IPS DF 6.9 (cell line): ENCODE data around the gene CFAP141.
"Not testable (repeated sequence)": the region's sequence is repeated elsewhere in the genome, so short reads cannot be mapped to it uniquely, and the experiment has no call there.

ENCODE experiments used
- DNase-seq: peaks from one replicate; pipeline ENCODE4 v3.0.0-alpha.2; 2013; ENCODE audit warnings: low read depth, low spot score
- H3K27ac ChIP-seq: one replicate; pipeline ENCODE4 v1.5.1; 2013; ENCODE audit warnings: low read length, control low read depth
- H3K27me3 ChIP-seq: 2 replicates; pipeline ENCODE4 v1.6.1; 2013; ENCODE audit warnings: mild to moderate bottlenecking, low read length; ENCODE audit not compliant: control insufficient read depth, insufficient read depth
- H3K36me3 ChIP-seq: 2 replicates; pipeline ENCODE4 v1.6.1; 2013; ENCODE audit warnings: low read length; ENCODE audit not compliant: control insufficient read depth, insufficient read depth
- H3K4me1 ChIP-seq: 2 replicates; pipeline ENCODE4 v1.6.1; 2013; ENCODE audit warnings: low read length; ENCODE audit not compliant: control insufficient read depth, insufficient read depth
- H3K4me3 ChIP-seq: 2 replicates; pipeline ENCODE4 v1.5.1; 2013; ENCODE audit warnings: mild to moderate bottlenecking, low read length
- H3K9me3 ChIP-seq: 2 replicates; pipeline ENCODE4 v1.6.1; 2013; ENCODE audit warnings: low read length, inconsistent platforms; ENCODE audit not compliant: control insufficient read depth, insufficient read depth
- WGBS: extraction: QIAGEN DNeasy Blood & Tissue Kit; methylation state at CpG from one replicate; pipeline ENCODE4 v1.1.7; 2013; ENCODE audit warnings: mixed read lengths, missing lambda C conversion rate; ENCODE audit not compliant: insufficient read length, insufficient coverage; 5-methylcytosine and 5-hydroxymethylcytosine counted together

Gene CFAP141

GRCh38 chr1:154212083-154212482 lies 6.0 kb upstream of the CFAP141 start:
- H3K36me3 ChIP-seq: peaks cover 23% of the 10 kb centered on the region; the same call in 1 of the 2 replicates
- no peak overlapping the region for H3K4me3 ChIP-seq

GRCh38 chr1:154208677-154209388 lies 2.7 kb upstream of the CFAP141 start:
- H3K27ac ChIP-seq: no peak overlapping the region
- DNase-seq: no peak
- H3K9me3 ChIP-seq: no peaks in the 10 kb centered on the region
- no CpG with 5 or more reads among the region's 5 CpGs for WGBS
- peaks cover 29% of the 10 kb centered on the region; the same call in 1 of the 2 replicates for H3K36me3 ChIP-seq
- H3K4me3 ChIP-seq: no peak overlapping the region
- no peaks in the 10 kb centered on the region for H3K27me3 ChIP-seq
- H3K4me1 ChIP-seq: no peaks in the 10 kb centered on the region

More at GRCh38 chr1:154212083-154212482, 6.0 kb upstream of the CFAP141 start:
- DNase-seq: no peak
- H3K27ac ChIP-seq: no peak overlapping the region
- H3K9me3 ChIP-seq: no peaks in the 10 kb centered on the region
- no peaks in the 10 kb centered on the region for H3K27me3 ChIP-seq
- H3K4me1 ChIP-seq: no peaks in the 10 kb centered on the region
- no CpG with 5 or more reads among the region's 10 CpGs for WGBS

GRCh38 chr1:154207262-154207661 lies 1.1 kb upstream of the CFAP141 start:
- H3K4me1 ChIP-seq: no peaks in the 10 kb centered on the region
- no peaks in the 10 kb centered on the region for H3K27me3 ChIP-seq
- DNase-seq: no peak
- no peak overlapping the region for H3K4me3 ChIP-seq
- no peak overlapping the region for H3K27ac ChIP-seq
- no CpG with 5 or more reads among the region's 9 CpGs for WGBS
- H3K9me3 ChIP-seq: no peaks in the 10 kb centered on the region
- H3K36me3 ChIP-seq: peaks cover 21% of the 10 kb centered on the region; the same call in 1 of the 2 replicates

- H3K27ac ChIP-seq, DNase-seq, H3K9me3 ChIP-seq, H3K4me3 ChIP-seq, H3K4me1 ChIP-seq, H3K27me3 ChIP-seq: not testable (repeated sequence)
- WGBS: no CpG with 5 or more reads among the region's 11 CpGs
- peaks cover 17% of the 10 kb centered on the region; the same call in 1 of the 2 replicates for H3K36me3 ChIP-seq
Measured at GRCh38 chr1:154205778-154206177, 355 bp downstream of the CFAP141 start.

GRCh38 chr1:154199563-154199879 lies 6.6 kb downstream of the CFAP141 start:
- Histone ChIP-seq H3K4me1 (no peaks in the 10 kb centered on the region), H3K36me3 (no peaks in the 10 kb centered on the region), H3K27ac (no peak overlapping the region), H3K9me3 (no peaks in the 10 kb centered on the region), H3K27me3 (no peaks in the 10 kb centered on the region), H3K4me3 (no peak overlapping the region)
- WGBS: no CpG with 5 or more reads among the region's 3 CpGs
- no peak for DNase-seq

- Histone ChIP-seq H3K9me3 (no peaks in the 10 kb centered on the region), H3K4me3 (no peak overlapping the region), H3K4me1 (no peaks in the 10 kb centered on the region), H3K27ac (no peak overlapping the region), H3K27me3 (no peaks in the 10 kb centered on the region), H3K36me3 (no peaks in the 10 kb centered on the region)
- WGBS: no CpG with 5 or more reads among the region's 5 CpGs
- no peak for DNase-seq
Measured at GRCh38 chr1:154198756-154199562, 7.2 kb downstream of the CFAP141 start.

- Histone ChIP-seq H3K27me3 (no peaks in the 10 kb centered on the region), H3K9me3 (no peaks in the 10 kb centered on the region), H3K4me1 (no peaks in the 10 kb centered on the region), H3K27ac (no peak overlapping the region), H3K36me3 (no peaks in the 10 kb centered on the region), H3K4me3 (no peak overlapping the region)
- no peak for DNase-seq
- no CpG with 5 or more reads among the region's 8 CpGs for WGBS
Measured at GRCh38 chr1:154193821-154194220, 12.3 kb downstream of the CFAP141 start.

- Histone ChIP-seq H3K36me3 (no peaks in the 10 kb centered on the region), H3K27ac (no peak overlapping the region), H3K27me3 (no peaks in the 10 kb centered on the region), H3K4me1 (no peaks in the 10 kb centered on the region), H3K9me3 (no peaks in the 10 kb centered on the region), H3K4me3 (no peak overlapping the region)
- no CpG with 5 or more reads among the region's 3 CpGs for WGBS
- no peak for DNase-seq
Measured at GRCh38 chr1:154192476-154192875, 13.7 kb downstream of the CFAP141 start.

- H3K27me3 ChIP-seq: no peaks in the 10 kb centered on the region
- WGBS: no CpG with 5 or more reads among the region's 1 CpG
- no peaks in the 10 kb centered on the region for H3K4me1 ChIP-seq
- H3K36me3 ChIP-seq: no peaks in the 10 kb centered on the region
- H3K9me3 ChIP-seq: no peaks in the 10 kb centered on the region
- no peak within 1 kb of the TSS for H3K4me3 ChIP-seq
- DNase-seq: no peak
- no peak within 1 kb of the TSS for H3K27ac ChIP-seq
Measured at GRCh38 chr1:154191990-154192461, 14.1 kb downstream of the CFAP141 start, which contains the start of gene TPM3. Gene TPM3, minus strand, starts transcription at chr1:154192100. Its CDS starts 82 bp downstream, at chr1:154192018.

- no peak for DNase-seq
- H3K9me3 ChIP-seq: no peaks in the 10 kb centered on the region
- H3K27me3 ChIP-seq: no peaks in the 10 kb centered on the region
- no peaks in the 10 kb centered on the region for H3K36me3 ChIP-seq
- WGBS: no CpG with 5 or more reads among the region's 1 CpG
- H3K4me3 ChIP-seq: no peak overlapping the region
- H3K27ac ChIP-seq: no peak overlapping the region
- no peaks in the 10 kb centered on the region for H3K4me1 ChIP-seq
Measured at GRCh38 chr1:154190550-154190949, 15.6 kb downstream of the CFAP141 start.
